Stimulated activated CD8-positive, alpha-beta memory T cell treated with anti-CD3 and anti-CD28 coated beads, Interleukin-4, amount 100 ng/mL, for 4 hours (primary cell): ENCODE results near the gene DPF3.
"Not testable (repeated sequence)": the region's sequence is repeated elsewhere in the genome, so short reads cannot be mapped to it uniquely, and the experiment has no call there.

Experiments
- DNase-seq, 2 donors: peaks; one replicate each; pipeline ENCODE4 v3.0.0-alpha.2; 2020; ENCODE audit warnings: low read depth in 2 of 2, low spot score in 1 of 2

DPF3 gene

GRCh38 chr14:72775923-72776554 is 117.9 kb downstream of the DPF3 start:
- no peak for DNase-seq

- no peak for DNase-seq
Measured at GRCh38 chr14:72774894-72775620, 118.8 kb downstream of the DPF3 start.

- DNase-seq, result no peak
Measured at GRCh38 chr14:72774141-72774540, 119.8 kb downstream of the DPF3 start.

GRCh38 chr14:72771561-72771960 is 122.3 kb downstream of the DPF3 start:
- no peak for DNase-seq

- no peak for DNase-seq
Measured at GRCh38 chr14:72766296-72766695, 127.6 kb downstream of the DPF3 start.

- no peak for DNase-seq
Measured at GRCh38 chr14:72763892-72764291, 130.0 kb downstream of the DPF3 start.

GRCh38 chr14:72759670-72760069 is 134.2 kb downstream of the DPF3 start:
- DNase-seq, result no peak

GRCh38 chr14:72758993-72759392 is 134.9 kb downstream of the DPF3 start:
- no peak for DNase-seq

GRCh38 chr14:72758420-72758819 is 135.5 kb downstream of the DPF3 start:
- DNase-seq, result no peak

- no peak for DNase-seq
Measured at GRCh38 chr14:72756967-72757366, 136.9 kb downstream of the DPF3 start.

GRCh38 chr14:72755766-72756165 is 138.1 kb downstream of the DPF3 start:
- no peak for DNase-seq

GRCh38 chr14:72754949-72755348 is 139.0 kb downstream of the DPF3 start:
- no peak for DNase-seq

- DNase-seq, result no peak
Measured at GRCh38 chr14:72753879-72754400, 140.0 kb downstream of the DPF3 start.

- no peak for DNase-seq
Measured at GRCh38 chr14:72753044-72753710, 140.7 kb downstream of the DPF3 start.

- DNase-seq, result no peak
Measured at GRCh38 chr14:72752034-72752412, 141.9 kb downstream of the DPF3 start.

- no peak for DNase-seq
Measured at GRCh38 chr14:72751276-72752033, 142.4 kb downstream of the DPF3 start.

GRCh38 chr14:72748921-72749320 is 145.0 kb downstream of the DPF3 start:
- DNase-seq, result not testable (repeated sequence)

GRCh38 chr14:72747652-72748051 is 146.2 kb downstream of the DPF3 start:
- no peak for DNase-seq

GRCh38 chr14:72745991-72746980 is 147.6 kb downstream of the DPF3 start:
- no peak for DNase-seq

GRCh38 chr14:72745546-72745945 is 148.4 kb downstream of the DPF3 start:
- no peak for DNase-seq
